Endodermal cell (in vitro differentiated cells): ENCODE results near the gene ADGRB3. TPM values are rescaled to one million over a fixed set of nuclear protein-coding genes. Genes with fewer than 3 reads are reported as not detected.

Source experiments
- DNase-seq: peaks from one replicate; pipeline ENCODE4 v3.0.0-alpha.2; 2017
- H3K27ac ChIP-seq: 2 replicates; pipeline ENCODE4 v1.5.1; 2013; ENCODE audit warnings: mild to moderate bottlenecking, low read depth, low read length, moderate library complexity
- H3K27me3 ChIP-seq: 2 replicates; pipeline ENCODE4 v1.6.1; 2013; ENCODE audit warnings: mild to moderate bottlenecking, low read length, moderate library complexity; ENCODE audit not compliant: insufficient read depth, control insufficient read depth, poor library complexity, severe bottlenecking
- H3K36me3 ChIP-seq: 2 replicates; pipeline ENCODE4 v1.7.0; 2013; ENCODE audit warnings: mild to moderate bottlenecking, low read length, moderate library complexity; ENCODE audit not compliant: control insufficient read depth, insufficient read depth
- H3K4me1 ChIP-seq: one replicate; pipeline ENCODE4 v1.7.0; 2013; ENCODE audit warnings: low read length; ENCODE audit not compliant: control insufficient read depth, insufficient read depth
- H3K4me3 ChIP-seq: 2 replicates; pipeline ENCODE4 v1.5.1; 2013; ENCODE audit warnings: mild to moderate bottlenecking, low read length, moderate library complexity
- H3K9ac ChIP-seq: 2 replicates; pipeline ENCODE4 v1.6.1; 2013; ENCODE audit warnings: mild to moderate bottlenecking, low read length, moderate library complexity; ENCODE audit not compliant: poor library complexity, severe bottlenecking; ENCODE audit errors: extremely low read depth
- H3K9me3 ChIP-seq: 2 replicates; pipeline ENCODE4 v1.6.1; 2013; ENCODE audit warnings: mild to moderate bottlenecking, low read length, moderate library complexity; ENCODE audit not compliant: control insufficient read depth
- H3K27ac Mint-ChIP-seq: 2 replicates; pipeline ENCODE4 v1.8.0; 2020; ENCODE audit warnings: mixed read lengths
- H3K27me3 Mint-ChIP-seq: 2 replicates; pipeline ENCODE4 v1.8.0; 2021; ENCODE audit warnings: mild to moderate bottlenecking, mixed read lengths; ENCODE audit not compliant: insufficient read depth
- H3K36me3 Mint-ChIP-seq: 2 replicates; pipeline ENCODE4 v1.8.0; 2020; ENCODE audit warnings: low read depth, mixed read lengths
- H3K4me1 Mint-ChIP-seq: 2 replicates; pipeline ENCODE4 v1.8.0; 2020; ENCODE audit warnings: mixed read lengths
- H3K4me3 Mint-ChIP-seq: 2 replicates; pipeline ENCODE4 v1.8.0; 2020; ENCODE audit warnings: mild to moderate bottlenecking, moderate library complexity, mixed read lengths
- H3K9me3 Mint-ChIP-seq: 2 replicates; pipeline ENCODE4 v1.8.0; 2020; ENCODE audit warnings: mild to moderate bottlenecking, mixed read lengths
- WGBS, 2 experiments: methylation state at CpG; one replicate each; pipeline versions ENCODE4 v1.1.5 to v1.1.7; 2013; ENCODE audit warnings: missing lambda C conversion rate in 2 of 2, mixed read lengths in 1 of 2; ENCODE audit not compliant: insufficient coverage in 1 of 2, insufficient read length in 1 of 2; 5-methylcytosine and 5-hydroxymethylcytosine counted together
- total RNA-seq, 2 donors: library from RNA; stranded (reverse); fragmentation: NEBNext Ultra II Directional in 1 of 2; extraction: Animal tissue kit (Norgen Biotek cat#: 25700) in 1 of 2; gene quantifications; 2 replicates in 1 of 2; 3 replicates in 1 of 2; pipeline ENCODE4 v1.2.1, GENCODE V29; 2021
- TF ChIP-seq, protein P1 (sequence below): fragments of 200-600 bp; sonication (generic); conservative IDR thresholded peaks from 2 replicates; pipeline ENCODE4 v1.5.0; 2021; ENCODE audit warnings: antibody characterized with exemption, mild to moderate bottlenecking

The ADGRB3 gene
- total RNA-seq, 2 donors from 2014 or later = 0.33 to 1.3 TPM

DNA sequence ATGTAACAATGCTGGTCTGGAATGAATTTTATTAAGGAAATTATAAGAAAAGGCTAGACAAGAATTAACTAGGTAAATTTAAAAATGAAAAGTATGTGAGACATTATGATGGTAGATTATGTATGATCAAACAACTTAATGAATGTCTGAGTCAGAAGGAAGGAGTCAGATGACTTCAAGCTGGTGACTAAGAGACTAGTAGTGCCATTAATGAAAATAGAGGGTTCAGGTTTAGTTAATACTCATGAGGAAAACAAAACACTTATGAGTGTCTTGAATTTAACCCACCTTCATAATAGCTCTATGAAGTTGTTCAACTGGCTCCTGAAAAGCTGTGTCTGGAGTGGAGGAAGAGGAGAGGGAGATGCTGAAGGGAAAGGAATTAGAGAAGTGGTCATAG is 256.3 kb downstream of the ADGRB3 start:
- Mint-ChIP-seq H3K36me3 (no peaks in the 10 kb centered on the region), H3K27me3 (no peaks in the 10 kb centered on the region), H3K4me1 (no peaks in the 10 kb centered on the region), H3K4me3 (no peak overlapping the region), H3K27ac (no peak overlapping the region), H3K9me3 (peaks cover 7% of the 10 kb centered on the region)
- H3K27ac ChIP-seq = no peak overlapping the region
- no peaks in the 10 kb centered on the region for H3K4me1 ChIP-seq
- H3K9me3 ChIP-seq = no peaks in the 10 kb centered on the region
- no peak overlapping the region for H3K4me3 ChIP-seq
- no peak overlapping the region for H3K9ac ChIP-seq
- H3K27me3 ChIP-seq = no peaks in the 10 kb centered on the region
- TF ChIP-seq, protein P1, sequence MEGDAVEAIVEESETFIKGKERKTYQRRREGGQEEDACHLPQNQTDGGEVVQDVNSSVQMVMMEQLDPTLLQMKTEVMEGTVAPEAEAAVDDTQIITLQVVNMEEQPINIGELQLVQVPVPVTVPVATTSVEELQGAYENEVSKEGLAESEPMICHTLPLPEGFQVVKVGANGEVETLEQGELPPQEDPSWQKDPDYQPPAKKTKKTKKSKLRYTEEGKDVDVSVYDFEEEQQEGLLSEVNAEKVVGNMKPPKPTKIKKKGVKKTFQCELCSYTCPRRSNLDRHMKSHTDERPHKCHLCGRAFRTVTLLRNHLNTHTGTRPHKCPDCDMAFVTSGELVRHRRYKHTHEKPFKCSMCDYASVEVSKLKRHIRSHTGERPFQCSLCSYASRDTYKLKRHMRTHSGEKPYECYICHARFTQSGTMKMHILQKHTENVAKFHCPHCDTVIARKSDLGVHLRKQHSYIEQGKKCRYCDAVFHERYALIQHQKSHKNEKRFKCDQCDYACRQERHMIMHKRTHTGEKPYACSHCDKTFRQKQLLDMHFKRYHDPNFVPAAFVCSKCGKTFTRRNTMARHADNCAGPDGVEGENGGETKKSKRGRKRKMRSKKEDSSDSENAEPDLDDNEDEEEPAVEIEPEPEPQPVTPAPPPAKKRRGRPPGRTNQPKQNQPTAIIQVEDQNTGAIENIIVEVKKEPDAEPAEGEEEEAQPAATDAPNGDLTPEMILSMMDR = no peak
- no peaks in the 10 kb centered on the region for H3K36me3 ChIP-seq
- no peak for DNase-seq

DNA sequence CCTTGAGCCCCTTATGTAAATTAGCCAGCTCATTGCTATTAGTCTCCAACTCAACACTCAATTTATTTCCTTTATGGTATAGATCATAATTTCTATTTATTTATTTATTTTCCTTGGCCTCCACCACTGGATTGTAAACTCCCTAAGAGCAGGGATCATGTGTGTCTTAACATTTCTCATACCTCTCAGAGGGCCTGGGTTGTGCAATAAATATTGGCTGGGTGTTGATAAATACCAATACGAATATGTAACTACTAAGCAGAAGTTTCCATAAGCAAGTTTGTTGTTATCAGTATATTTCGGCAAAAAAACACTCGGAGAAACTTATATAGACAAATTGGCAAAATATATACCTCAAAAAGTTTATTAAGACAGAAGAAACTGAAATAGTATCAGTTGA is 257.4 kb downstream of the ADGRB3 start:
- Histone ChIP-seq H3K36me3 (no peaks in the 10 kb centered on the region), H3K4me1 (no peaks in the 10 kb centered on the region), H3K9ac (no peak overlapping the region), H3K9me3 (no peaks in the 10 kb centered on the region), H3K27ac (no peak overlapping the region), H3K27me3 (no peaks in the 10 kb centered on the region), H3K4me3 (no peak overlapping the region)
- no peaks in the 10 kb centered on the region for H3K36me3 Mint-ChIP-seq
- H3K27ac Mint-ChIP-seq = no peak overlapping the region
- 100% methylated on average over 1 to 3 of the region's 3 CpGs for WGBS, 2 experiments
- TF ChIP-seq, protein P1 = no peak
- peaks cover 7% of the 10 kb centered on the region for H3K9me3 Mint-ChIP-seq
- no peaks in the 10 kb centered on the region for H3K4me1 Mint-ChIP-seq
- no peak for DNase-seq
- H3K4me3 Mint-ChIP-seq = no peak overlapping the region
- H3K27me3 Mint-ChIP-seq = no peaks in the 10 kb centered on the region

DNA sequence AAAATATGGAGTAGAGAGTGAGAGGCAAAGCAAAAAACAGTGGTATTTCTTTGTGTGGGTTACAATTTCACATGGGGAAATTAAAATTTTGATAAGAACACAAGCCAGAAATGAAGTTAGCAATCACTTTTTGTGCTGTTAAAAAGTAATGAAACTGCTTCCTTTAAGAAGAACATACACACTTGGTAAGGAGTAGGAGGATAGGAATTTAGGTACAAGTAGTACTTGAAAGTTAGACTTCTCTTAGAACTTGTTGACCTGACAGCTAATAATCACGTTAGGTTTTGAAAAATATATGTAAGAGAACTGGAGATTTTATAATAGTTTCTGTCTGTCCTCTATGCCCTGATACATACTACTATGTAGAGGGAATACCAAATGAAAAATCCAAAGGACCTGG is 260.8 kb downstream of the ADGRB3 start:
- TF ChIP-seq, protein P1 = no peak
- Histone ChIP-seq H3K9ac (no peak overlapping the region), H3K9me3 (no peaks in the 10 kb centered on the region), H3K4me3 (no peak overlapping the region), H3K27ac (no peak overlapping the region), H3K4me1 (no peaks in the 10 kb centered on the region), H3K36me3 (no peaks in the 10 kb centered on the region), H3K27me3 (no peaks in the 10 kb centered on the region)
- Mint-ChIP-seq H3K4me3 (no peak overlapping the region), H3K9me3 (peaks cover 2% of the 10 kb centered on the region), H3K27ac (no peak overlapping the region), H3K36me3 (no peaks in the 10 kb centered on the region), H3K27me3 (no peaks in the 10 kb centered on the region), H3K4me1 (no peaks in the 10 kb centered on the region)
- 88 to 100% methylated on average over 1 of the region's 1 CpG for WGBS, 2 experiments
- no peak for DNase-seq
